ENCODE data around the gene RASSF8. TPM values are rescaled to one million over a fixed set of nuclear protein-coding genes. Genes with fewer than 3 reads are reported as not detected.

Gene RASSF8
- total and polyA plus RNA-seq, 2 experiments from 2014 or later, result 11.5 to 30.6 TPM

DNA sequence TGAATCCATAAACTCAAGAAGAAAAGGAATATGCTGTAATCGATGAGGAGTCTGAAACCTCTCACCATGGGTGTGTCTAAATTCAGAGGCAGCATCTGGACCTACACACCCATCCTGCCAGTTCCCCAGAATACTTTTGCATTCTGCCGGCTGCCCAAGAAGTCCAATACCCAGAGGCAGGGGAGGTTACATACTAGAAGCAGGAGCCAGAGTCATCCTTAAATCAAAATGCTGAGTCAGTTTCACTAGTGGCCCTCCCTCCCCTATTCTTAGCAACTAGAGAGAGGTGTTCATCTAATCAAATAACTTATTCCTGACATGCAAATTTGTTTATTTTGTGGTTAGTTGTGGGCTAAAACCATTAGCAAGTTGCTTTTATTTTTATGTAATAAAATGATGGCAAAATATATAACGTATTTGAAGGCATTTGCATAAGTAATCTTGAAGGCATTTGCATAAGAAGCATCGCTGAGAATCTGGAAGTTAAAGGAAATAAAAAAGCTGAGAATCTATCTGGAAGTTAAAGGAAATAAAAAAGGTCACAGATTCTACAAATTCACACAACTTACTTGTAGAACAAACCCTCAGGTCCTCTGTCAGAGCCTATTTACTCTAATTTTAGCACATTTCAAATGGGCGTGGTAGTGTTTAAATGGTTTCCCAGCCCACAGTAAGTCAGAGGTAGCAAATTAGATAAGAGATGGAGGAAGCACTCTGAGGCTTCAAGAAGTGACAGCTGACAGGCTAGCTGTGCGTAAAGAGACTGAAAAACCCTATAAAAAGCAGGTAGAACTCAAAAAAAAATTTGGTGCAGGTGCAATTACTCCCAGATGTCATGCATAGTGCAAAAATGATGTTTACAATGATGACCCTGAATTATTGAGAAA, 158.6 kb downstream of the RASSF8 start (continued):
- TF ChIP-seq, protein P1, sequence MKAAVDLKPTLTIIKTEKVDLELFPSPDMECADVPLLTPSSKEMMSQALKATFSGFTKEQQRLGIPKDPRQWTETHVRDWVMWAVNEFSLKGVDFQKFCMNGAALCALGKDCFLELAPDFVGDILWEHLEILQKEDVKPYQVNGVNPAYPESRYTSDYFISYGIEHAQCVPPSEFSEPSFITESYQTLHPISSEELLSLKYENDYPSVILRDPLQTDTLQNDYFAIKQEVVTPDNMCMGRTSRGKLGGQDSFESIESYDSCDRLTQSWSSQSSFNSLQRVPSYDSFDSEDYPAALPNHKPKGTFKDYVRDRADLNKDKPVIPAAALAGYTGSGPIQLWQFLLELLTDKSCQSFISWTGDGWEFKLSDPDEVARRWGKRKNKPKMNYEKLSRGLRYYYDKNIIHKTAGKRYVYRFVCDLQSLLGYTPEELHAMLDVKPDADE (IDR thresholded peaks at IDR 0.05), result no peak
- TF ChIP-seq POLR2AphosphoS5 (IDR thresholded peaks at IDR 0.05; ENCODE audit: low read depth) (no peak), EZH2phosphoT487 (IDR thresholded peaks at IDR 0.05; ENCODE audit: unreplicated experiment) (no peak), ZNF114 (CRISPR knock-in tag; IDR thresholded peaks at IDR 0.05) (no peak), NANOG (IDR thresholded peaks at IDR 0.05; ENCODE audit: borderline replicate concordance) (no peak), STAT1 (IDR thresholded peaks at IDR 0.05; ENCODE audit: unreplicated experiment) (no peak), EZH2 (IDR thresholded peaks at IDR 0.05; ENCODE audit: low read depth, unreplicated experiment) (no peak), JUNB (IDR thresholded peaks at IDR 0.05; ENCODE audit: unreplicated experiment) (no peak), ZNF331 (CRISPR knock-in tag; IDR thresholded peaks at IDR 0.05; ENCODE audit: low read depth) (no peak)
- TF ChIP-seq, protein P2, sequence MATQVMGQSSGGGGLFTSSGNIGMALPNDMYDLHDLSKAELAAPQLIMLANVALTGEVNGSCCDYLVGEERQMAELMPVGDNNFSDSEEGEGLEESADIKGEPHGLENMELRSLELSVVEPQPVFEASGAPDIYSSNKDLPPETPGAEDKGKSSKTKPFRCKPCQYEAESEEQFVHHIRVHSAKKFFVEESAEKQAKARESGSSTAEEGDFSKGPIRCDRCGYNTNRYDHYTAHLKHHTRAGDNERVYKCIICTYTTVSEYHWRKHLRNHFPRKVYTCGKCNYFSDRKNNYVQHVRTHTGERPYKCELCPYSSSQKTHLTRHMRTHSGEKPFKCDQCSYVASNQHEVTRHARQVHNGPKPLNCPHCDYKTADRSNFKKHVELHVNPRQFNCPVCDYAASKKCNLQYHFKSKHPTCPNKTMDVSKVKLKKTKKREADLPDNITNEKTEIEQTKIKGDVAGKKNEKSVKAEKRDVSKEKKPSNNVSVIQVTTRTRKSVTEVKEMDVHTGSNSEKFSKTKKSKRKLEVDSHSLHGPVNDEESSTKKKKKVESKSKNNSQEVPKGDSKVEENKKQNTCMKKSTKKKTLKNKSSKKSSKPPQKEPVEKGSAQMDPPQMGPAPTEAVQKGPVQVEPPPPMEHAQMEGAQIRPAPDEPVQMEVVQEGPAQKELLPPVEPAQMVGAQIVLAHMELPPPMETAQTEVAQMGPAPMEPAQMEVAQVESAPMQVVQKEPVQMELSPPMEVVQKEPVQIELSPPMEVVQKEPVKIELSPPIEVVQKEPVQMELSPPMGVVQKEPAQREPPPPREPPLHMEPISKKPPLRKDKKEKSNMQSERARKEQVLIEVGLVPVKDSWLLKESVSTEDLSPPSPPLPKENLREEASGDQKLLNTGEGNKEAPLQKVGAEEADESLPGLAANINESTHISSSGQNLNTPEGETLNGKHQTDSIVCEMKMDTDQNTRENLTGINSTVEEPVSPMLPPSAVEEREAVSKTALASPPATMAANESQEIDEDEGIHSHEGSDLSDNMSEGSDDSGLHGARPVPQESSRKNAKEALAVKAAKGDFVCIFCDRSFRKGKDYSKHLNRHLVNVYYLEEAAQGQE (IDR thresholded peaks at IDR 0.05; ENCODE audit: unreplicated experiment), result no peak

DNA sequence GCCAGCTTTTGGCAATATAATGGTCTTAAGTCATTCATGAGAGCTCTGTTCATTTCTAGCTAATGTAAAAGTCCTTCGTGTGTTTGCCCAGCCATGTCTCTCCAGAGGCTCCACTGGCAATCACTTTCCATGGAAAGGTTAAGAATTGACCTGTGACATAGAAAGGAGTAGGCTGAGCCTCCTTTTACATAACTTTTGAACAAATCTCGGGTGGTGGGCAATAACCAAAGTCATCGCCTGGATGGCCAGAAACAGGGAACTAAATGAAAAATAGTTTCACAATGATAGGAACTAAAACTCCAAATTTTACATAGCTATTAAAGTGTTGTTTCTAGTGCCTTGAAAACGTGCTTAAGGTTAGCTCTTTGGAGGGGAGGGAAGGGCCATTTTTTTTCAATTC, 159.8 kb downstream of the RASSF8 start:
- peaks cover 54% of the 10 kb centered on the region for H3K4me1 Mint-ChIP-seq
- Histone ChIP-seq H3K4me1 (ENCODE audit: insufficient read depth) (peaks cover 47% of the 10 kb centered on the region), H3K27ac (ENCODE audit: low read depth) (no peak overlapping the region), H3K36me3 (ENCODE audit: insufficient read depth) (no peaks in the 10 kb centered on the region), H4K20me1 (replicated peaks; ENCODE audit: insufficient read depth) (no peaks in the 10 kb centered on the region), H3K4me2 (no peak overlapping the region), H2AFZ (no peak overlapping the region), H3F3A (replicated peaks; ENCODE audit: low read depth) (no peaks in the 10 kb centered on the region), H3K27me3 (ENCODE audit: insufficient read depth) (peaks cover 58% of the 10 kb centered on the region), H3K79me2 (replicated peaks; ENCODE audit: insufficient read depth) (no peaks in the 10 kb centered on the region), H3K4me3 (no peak overlapping the region), H3K9me2 (ENCODE audit: insufficient read depth) (no peaks in the 10 kb centered on the region)
- H3K27me3 Mint-ChIP-seq (ENCODE audit: insufficient read depth, low read depth, poor library complexity), result peaks cover 53% of the 10 kb centered on the region
- no peak for TF ChIP-seq NANOG (IDR thresholded peaks at IDR 0.05; ENCODE audit: borderline replicate concordance)
- TF ChIP-seq POLR2AphosphoS5 (IDR thresholded peaks at IDR 0.05; ENCODE audit: low read depth), result no peak
- no peak for TF ChIP-seq STAT1 (IDR thresholded peaks at IDR 0.05; ENCODE audit: unreplicated experiment)
- TF ChIP-seq, protein P1 (IDR thresholded peaks at IDR 0.05), result no peak
- TF ChIP-seq ZNF331 (CRISPR knock-in tag; IDR thresholded peaks at IDR 0.05; ENCODE audit: low read depth), result no peak
- TF ChIP-seq EZH2phosphoT487 (IDR thresholded peaks at IDR 0.05; ENCODE audit: unreplicated experiment), result no peak
- TF ChIP-seq, protein P3, sequence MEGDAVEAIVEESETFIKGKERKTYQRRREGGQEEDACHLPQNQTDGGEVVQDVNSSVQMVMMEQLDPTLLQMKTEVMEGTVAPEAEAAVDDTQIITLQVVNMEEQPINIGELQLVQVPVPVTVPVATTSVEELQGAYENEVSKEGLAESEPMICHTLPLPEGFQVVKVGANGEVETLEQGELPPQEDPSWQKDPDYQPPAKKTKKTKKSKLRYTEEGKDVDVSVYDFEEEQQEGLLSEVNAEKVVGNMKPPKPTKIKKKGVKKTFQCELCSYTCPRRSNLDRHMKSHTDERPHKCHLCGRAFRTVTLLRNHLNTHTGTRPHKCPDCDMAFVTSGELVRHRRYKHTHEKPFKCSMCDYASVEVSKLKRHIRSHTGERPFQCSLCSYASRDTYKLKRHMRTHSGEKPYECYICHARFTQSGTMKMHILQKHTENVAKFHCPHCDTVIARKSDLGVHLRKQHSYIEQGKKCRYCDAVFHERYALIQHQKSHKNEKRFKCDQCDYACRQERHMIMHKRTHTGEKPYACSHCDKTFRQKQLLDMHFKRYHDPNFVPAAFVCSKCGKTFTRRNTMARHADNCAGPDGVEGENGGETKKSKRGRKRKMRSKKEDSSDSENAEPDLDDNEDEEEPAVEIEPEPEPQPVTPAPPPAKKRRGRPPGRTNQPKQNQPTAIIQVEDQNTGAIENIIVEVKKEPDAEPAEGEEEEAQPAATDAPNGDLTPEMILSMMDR (conservative IDR thresholded peaks at IDR 0.05; ENCODE audit: low read depth in 2 of 2), result no peak
- no peak for TF ChIP-seq ZNF114 (CRISPR knock-in tag; IDR thresholded peaks at IDR 0.05)
- H3K9me3 Mint-ChIP-seq, result no peaks in the 10 kb centered on the region
- no peak overlapping the region for H3K27ac Mint-ChIP-seq
- no peaks in the 10 kb centered on the region for H3K36me3 Mint-ChIP-seq (ENCODE audit: low read depth)
- ATAC-seq (no peak), DNase-seq (ENCODE audit: low spot score) (no peak)
- H3K4me3 Mint-ChIP-seq, result no peak overlapping the region
